Neural cell (in vitro differentiated cells): ENCODE measurements around the gene ATP6V1F.

ENCODE experiments used
- EP300 ChIP-seq: fragments of 450-650 bp; conservative IDR thresholded peaks from 2 replicates; pipeline ENCODE4 v1.6.1; 2014; ENCODE audit warnings: antibody characterized with exemption, mild to moderate bottlenecking, moderate library complexity; ENCODE audit not compliant: poor library complexity, severe bottlenecking
- RAD21 ChIP-seq: fragments of 450-650 bp; conservative IDR thresholded peaks from 2 replicates; pipeline ENCODE4 v1.6.1; 2014; ENCODE audit warnings: antibody characterized with exemption, mild to moderate bottlenecking, moderate library complexity
- TF ChIP-seq, protein P1 (sequence below): fragments of 450-650 bp; IDR thresholded peaks from 2 replicates; pipeline ENCODE4 v1.5.1; 2014; ENCODE audit warnings: antibody characterized with exemption, mild to moderate bottlenecking, moderate library complexity; ENCODE audit not compliant: poor library complexity, severe bottlenecking

DNA sequence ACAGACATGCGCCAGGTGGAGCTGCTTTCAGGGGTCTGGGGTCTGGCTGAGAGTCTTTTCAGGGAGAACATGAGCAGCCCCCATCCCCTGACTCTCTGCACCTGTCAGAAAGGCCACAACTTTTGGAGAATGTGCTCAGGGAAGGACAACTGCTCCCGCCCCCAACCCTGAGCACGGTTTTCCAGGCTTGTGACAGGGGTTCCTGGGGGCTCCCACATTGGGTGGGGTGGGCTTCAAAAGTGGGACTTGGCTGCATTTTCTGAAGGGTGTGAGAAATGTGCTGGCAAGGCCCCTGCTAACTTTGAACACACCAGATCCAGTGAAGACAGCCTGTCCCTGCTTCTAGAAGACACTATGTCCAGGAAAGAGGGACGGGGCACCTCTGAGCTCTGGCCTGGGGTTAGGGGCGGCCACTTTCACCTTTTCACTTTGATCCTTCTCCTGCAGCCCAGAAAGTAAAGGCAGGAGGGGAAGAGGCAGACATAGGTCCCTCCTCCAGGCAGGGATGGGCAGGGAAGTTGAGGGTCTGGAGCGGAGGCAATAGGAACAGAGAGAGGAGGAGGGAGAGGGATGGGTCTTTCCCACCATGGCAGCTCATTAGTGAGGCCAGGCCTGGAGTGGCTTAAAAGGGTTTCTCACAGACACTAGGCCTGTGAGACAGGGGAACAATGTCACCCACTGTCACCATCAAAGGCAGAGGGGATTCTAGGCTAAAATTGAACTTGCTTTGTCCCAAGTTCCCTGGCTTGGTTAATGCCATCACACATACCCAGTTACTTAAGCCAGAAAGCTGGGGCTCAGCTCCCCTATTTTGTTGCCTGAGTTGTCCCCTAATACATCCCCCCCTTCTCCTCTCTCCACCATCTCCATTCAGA is 46.3 kb downstream of the ATP6V1F start:
- TF ChIP-seq, protein P1, sequence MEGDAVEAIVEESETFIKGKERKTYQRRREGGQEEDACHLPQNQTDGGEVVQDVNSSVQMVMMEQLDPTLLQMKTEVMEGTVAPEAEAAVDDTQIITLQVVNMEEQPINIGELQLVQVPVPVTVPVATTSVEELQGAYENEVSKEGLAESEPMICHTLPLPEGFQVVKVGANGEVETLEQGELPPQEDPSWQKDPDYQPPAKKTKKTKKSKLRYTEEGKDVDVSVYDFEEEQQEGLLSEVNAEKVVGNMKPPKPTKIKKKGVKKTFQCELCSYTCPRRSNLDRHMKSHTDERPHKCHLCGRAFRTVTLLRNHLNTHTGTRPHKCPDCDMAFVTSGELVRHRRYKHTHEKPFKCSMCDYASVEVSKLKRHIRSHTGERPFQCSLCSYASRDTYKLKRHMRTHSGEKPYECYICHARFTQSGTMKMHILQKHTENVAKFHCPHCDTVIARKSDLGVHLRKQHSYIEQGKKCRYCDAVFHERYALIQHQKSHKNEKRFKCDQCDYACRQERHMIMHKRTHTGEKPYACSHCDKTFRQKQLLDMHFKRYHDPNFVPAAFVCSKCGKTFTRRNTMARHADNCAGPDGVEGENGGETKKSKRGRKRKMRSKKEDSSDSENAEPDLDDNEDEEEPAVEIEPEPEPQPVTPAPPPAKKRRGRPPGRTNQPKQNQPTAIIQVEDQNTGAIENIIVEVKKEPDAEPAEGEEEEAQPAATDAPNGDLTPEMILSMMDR: no peak
- no peak for TF ChIP-seq RAD21
- no peak for TF ChIP-seq EP300
